Panc1 (cell line): ENCODE results near the gene STXBP5L. TPM values are rescaled to one million over a fixed set of nuclear protein-coding genes. Genes with fewer than 3 reads are reported as not detected.

Experiments
- ATAC-seq: fragments of 200-7000 bp; cut with Tn5 transposase; 2 replicates; pipeline ENCODE4 v1.9.1; 2020; ENCODE audit warnings: mild to moderate bottlenecking, moderate library complexity
- BruUV-seq: library from RNA; stranded (reverse); fragments of 400-500 nt; replicated peaks from 2 replicates; lab custom pipeline; 2021; lab: Mats Ljungman, UMichigan
- CTCF ChIA-PET: fragments of 300-600 bp; sonication (Branson Sonifier 250); formaldehyde crosslinking; loops from one replicate; lab custom pipeline; 2022; ENCODE audit warnings: antibody characterized with exemption; lab: Charles Lee
- POLR2A ChIA-PET: fragments of 300-600 bp; sonication (Branson Sonifier 250); formaldehyde crosslinking; loops from one replicate; lab custom pipeline; 2022; ENCODE audit warnings: antibody characterized with exemption; lab: Charles Lee
- DNase-seq: peaks from one replicate; pipeline ENCODE4 v3.0.0-alpha.2; 2010; ENCODE audit warnings: low read depth, low spot score
- H3K27ac ChIP-seq: 2 replicates; pipeline ENCODE4 v1.5.1; 2011; ENCODE audit warnings: mild to moderate bottlenecking, low read length, inconsistent platforms
- H3K27me3 ChIP-seq: fragments of 200-500 bp; sonication (Bioruptor generic); 2 replicates; pipeline ENCODE4 v1.6.0; 2014; ENCODE audit warnings: low read length, inconsistent platforms; ENCODE audit not compliant: control insufficient read depth, insufficient read depth
- H3K36me3 ChIP-seq: fragments of 200-500 bp; sonication (Bioruptor generic); 2 replicates; pipeline ENCODE4 v1.5.1; 2014; ENCODE audit warnings: inconsistent platforms, mild to moderate bottlenecking, low read length, moderate library complexity; ENCODE audit not compliant: control insufficient read depth, insufficient read depth
- H3K4me1 ChIP-seq: 2 replicates; pipeline ENCODE4 v1.5.1; 2011; ENCODE audit warnings: inconsistent platforms, mild to moderate bottlenecking, low read length, moderate library complexity; ENCODE audit not compliant: control insufficient read depth, insufficient read depth
- H3K4me3 ChIP-seq, 2 experiments: 2 replicates each; pipeline ENCODE4 v1.5.1; 2011 to 2012; ENCODE audit warnings: low read depth in 2 of 2, low read length in 2 of 2, mild to moderate bottlenecking in 2 of 2, inconsistent platforms in 1 of 2, moderate library complexity in 1 of 2
- H3K9me3 ChIP-seq: fragments of 200-500 bp; sonication (Bioruptor generic); 2 replicates; pipeline ENCODE4 v1.5.1; 2014; ENCODE audit warnings: low read depth, mild to moderate bottlenecking, inconsistent platforms, low read length, moderate library complexity; ENCODE audit not compliant: control insufficient read depth, insufficient read depth
- CTCF ChIP-seq: fragments of 450-650 bp; IDR thresholded peaks from 2 replicates; pipeline ENCODE4 v1.5.1; 2017; ENCODE audit warnings: mild to moderate bottlenecking
- POLR2AphosphoS5 ChIP-seq: IDR thresholded peaks from 2 replicates; pipeline ENCODE4 v1.6.1; 2012; ENCODE audit warnings: mild to moderate bottlenecking, low read depth, low read length, moderate library complexity
- SIN3A ChIP-seq: IDR thresholded peaks from 2 replicates; pipeline ENCODE4 v1.6.1; 2012; ENCODE audit warnings: low read depth, mild to moderate bottlenecking, low read length, moderate library complexity, borderline replicate concordance; ENCODE audit not compliant: insufficient read depth
- TCF7L2 ChIP-seq: IDR thresholded peaks from 2 replicates; pipeline ENCODE4 v1.6.1; 2011; ENCODE audit warnings: mild to moderate bottlenecking, low read depth, low read length, inconsistent platforms
- in situ Hi-C: cut with HindIII; loops from 2 replicates; pipeline ENCODE4 v1.10.0; 2016; ENCODE audit warnings: low sequenced_read_pairs, low pct_unique_long_range_greater_than_20kb
- intact Hi-C: fragments of 100-400 bp; cut with micrococcal nuclease; formaldehyde crosslinking; loops from one replicate; pipeline ENCODE4 v1.10.0; 2022; ENCODE audit not compliant: unreplicated experiment
- total RNA-seq: library from RNA; stranded (reverse); gene quantifications from one replicate; pipeline ENCODE4 v1.2.1, GENCODE V29; 2021; ENCODE audit not compliant: unreplicated experiment
- TF ChIP-seq, protein P1 (sequence below), 2 experiments: IDR thresholded peaks; 2 replicates each; pipeline ENCODE4 v1.6.1; 2011 to 2012; ENCODE audit warnings: low read depth in 2 of 2, control low read depth in 1 of 2, low read length in 1 of 2, mild to moderate bottlenecking in 1 of 2, moderate library complexity in 1 of 2; ENCODE audit not compliant: insufficient read depth in 1 of 2

STXBP5L gene
- total RNA-seq, 1 experiment from 2014 or later = 0.05 TPM

DNA sequence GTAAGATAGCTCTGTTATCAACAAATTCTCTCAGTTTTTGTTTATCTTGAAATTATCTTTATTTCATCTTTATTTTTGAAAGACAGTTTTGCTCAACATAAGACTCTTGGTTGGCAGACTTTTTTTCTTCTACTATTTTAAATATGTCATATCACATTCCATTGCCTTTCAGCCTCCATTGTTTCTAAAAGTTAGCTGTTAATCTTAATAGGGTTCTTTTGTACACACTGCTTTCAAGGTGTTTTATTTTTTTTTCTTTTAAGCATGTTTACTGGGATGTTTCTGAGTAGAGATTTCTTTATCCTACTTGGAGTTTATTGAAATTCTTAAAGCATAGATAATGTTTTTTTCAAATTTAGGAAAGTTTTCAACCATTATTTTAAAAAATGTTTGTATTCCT, 294.6 kb downstream of the STXBP5L start:
- ChIA-PET CTCF (no interaction called here), POLR2A (no interaction called here)
- TF ChIP-seq TCF7L2 (no peak), POLR2AphosphoS5 (no peak), CTCF (no peak), SIN3A (no peak)
- TF ChIP-seq, protein P1, sequence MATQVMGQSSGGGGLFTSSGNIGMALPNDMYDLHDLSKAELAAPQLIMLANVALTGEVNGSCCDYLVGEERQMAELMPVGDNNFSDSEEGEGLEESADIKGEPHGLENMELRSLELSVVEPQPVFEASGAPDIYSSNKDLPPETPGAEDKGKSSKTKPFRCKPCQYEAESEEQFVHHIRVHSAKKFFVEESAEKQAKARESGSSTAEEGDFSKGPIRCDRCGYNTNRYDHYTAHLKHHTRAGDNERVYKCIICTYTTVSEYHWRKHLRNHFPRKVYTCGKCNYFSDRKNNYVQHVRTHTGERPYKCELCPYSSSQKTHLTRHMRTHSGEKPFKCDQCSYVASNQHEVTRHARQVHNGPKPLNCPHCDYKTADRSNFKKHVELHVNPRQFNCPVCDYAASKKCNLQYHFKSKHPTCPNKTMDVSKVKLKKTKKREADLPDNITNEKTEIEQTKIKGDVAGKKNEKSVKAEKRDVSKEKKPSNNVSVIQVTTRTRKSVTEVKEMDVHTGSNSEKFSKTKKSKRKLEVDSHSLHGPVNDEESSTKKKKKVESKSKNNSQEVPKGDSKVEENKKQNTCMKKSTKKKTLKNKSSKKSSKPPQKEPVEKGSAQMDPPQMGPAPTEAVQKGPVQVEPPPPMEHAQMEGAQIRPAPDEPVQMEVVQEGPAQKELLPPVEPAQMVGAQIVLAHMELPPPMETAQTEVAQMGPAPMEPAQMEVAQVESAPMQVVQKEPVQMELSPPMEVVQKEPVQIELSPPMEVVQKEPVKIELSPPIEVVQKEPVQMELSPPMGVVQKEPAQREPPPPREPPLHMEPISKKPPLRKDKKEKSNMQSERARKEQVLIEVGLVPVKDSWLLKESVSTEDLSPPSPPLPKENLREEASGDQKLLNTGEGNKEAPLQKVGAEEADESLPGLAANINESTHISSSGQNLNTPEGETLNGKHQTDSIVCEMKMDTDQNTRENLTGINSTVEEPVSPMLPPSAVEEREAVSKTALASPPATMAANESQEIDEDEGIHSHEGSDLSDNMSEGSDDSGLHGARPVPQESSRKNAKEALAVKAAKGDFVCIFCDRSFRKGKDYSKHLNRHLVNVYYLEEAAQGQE (IDR thresholded peaks at IDR 0.05; ENCODE audit: insufficient read depth in 1 of 2, low read depth in 2 of 2, low read length in 1 of 2) = no peak
- no peaks in the 10 kb centered on the region for H3K27me3 ChIP-seq
- H3K4me3 ChIP-seq = no peak overlapping the region
- H3K36me3 ChIP-seq = no peaks in the 10 kb centered on the region
- ATAC-seq (no peak), DNase-seq (no peak)
- H3K4me1 ChIP-seq = no peaks in the 10 kb centered on the region
- no TSS peak for BruUV-seq
- H3K9me3 ChIP-seq = peaks cover 5% of the 10 kb centered on the region; the same call in 1 of the 2 replicates
- intact Hi-C loops = no loop called here
- in situ Hi-C loops = no loop called here
- no peak overlapping the region for H3K27ac ChIP-seq

- no TSS peak for BruUV-seq
- intact Hi-C loops = no loop called here
- Histone ChIP-seq H3K9me3 (no peaks in the 10 kb centered on the region), H3K36me3 (no peaks in the 10 kb centered on the region), H3K4me3 (no peak overlapping the region), H3K27ac (no peak overlapping the region), H3K4me1 (no peaks in the 10 kb centered on the region), H3K27me3 (no peaks in the 10 kb centered on the region)
- TF ChIP-seq TCF7L2 (no peak), POLR2AphosphoS5 (no peak), CTCF (no peak), SIN3A (no peak)
- TF ChIP-seq, protein P1 (IDR thresholded peaks at IDR 0.05; ENCODE audit: insufficient read depth in 1 of 2, low read depth in 2 of 2, low read length in 1 of 2) = no peak
- no peak for ATAC-seq
- ChIA-PET CTCF (no interaction called here), POLR2A (no interaction called here)
- in situ Hi-C loops = no loop called here
- DNase-seq = no peak
Observed at GRCh38 chr3:121223116-121223515, 315.1 kb downstream of the STXBP5L start.
